H9 (cell line): ENCODE data around the gene ABCA7. TPM values are rescaled to one million over a fixed set of nuclear protein-coding genes. Genes with fewer than 3 reads are reported as not detected.

Experiments
- DNase-seq: peaks from one replicate; pipeline ENCODE4 v3.0.0-alpha.2; 2017
- H2AFZ ChIP-seq: one replicate; pipeline ENCODE4 v1.6.1; 2013; ENCODE audit warnings: mild to moderate bottlenecking, low read length, control low read depth, moderate library complexity
- H2AK5ac ChIP-seq: 2 replicates; pipeline ENCODE4 v1.6.1; 2013; ENCODE audit warnings: low read length, control low read depth, mixed read lengths; ENCODE audit not compliant: insufficient read length
- H2BK120ac ChIP-seq: one replicate; pipeline ENCODE4 v1.6.1; 2013; ENCODE audit warnings: low read depth, mild to moderate bottlenecking, low read length, control low read depth, inconsistent platforms; ENCODE audit not compliant: poor library complexity, severe bottlenecking
- H2BK12ac ChIP-seq: 2 replicates; pipeline ENCODE4 v1.6.1; 2013; ENCODE audit warnings: low read length, control low read depth, mixed read lengths, low read depth; ENCODE audit not compliant: insufficient read length
- H2BK15ac ChIP-seq: 2 replicates; pipeline ENCODE4 v1.6.1; 2013; ENCODE audit warnings: low read depth, low read length, control low read depth
- H2BK20ac ChIP-seq: one replicate; pipeline ENCODE4 v1.6.1; 2013; ENCODE audit warnings: low read depth, mild to moderate bottlenecking, low read length, control low read depth, inconsistent platforms; ENCODE audit not compliant: poor library complexity, severe bottlenecking
- H2BK5ac ChIP-seq: 2 replicates; pipeline ENCODE4 v1.6.1; 2013; ENCODE audit warnings: low read length, control low read depth, mixed read lengths; ENCODE audit not compliant: insufficient read length
- H3K14ac ChIP-seq: 2 replicates; pipeline ENCODE4 v1.6.1; 2013; ENCODE audit warnings: low read length, control low read depth; ENCODE audit not compliant: insufficient read depth
- H3K18ac ChIP-seq: 2 replicates; pipeline ENCODE4 v1.6.1; 2013; ENCODE audit warnings: low read depth, mild to moderate bottlenecking, mixed read lengths, low read length, control low read depth; ENCODE audit not compliant: insufficient read length
- H3K23ac ChIP-seq: 2 replicates; pipeline ENCODE4 v1.6.1; 2013; ENCODE audit warnings: low read length, control low read depth, mixed read lengths, low read depth; ENCODE audit not compliant: insufficient read length
- H3K23me2 ChIP-seq: 2 replicates; pipeline ENCODE4 v1.6.1; 2013; ENCODE audit warnings: low read depth, mild to moderate bottlenecking, mixed read lengths, low read length, control low read depth; ENCODE audit not compliant: insufficient read length, poor library complexity, severe bottlenecking
- H3K27ac ChIP-seq: 2 replicates; pipeline ENCODE4 v1.5.1; 2013; ENCODE audit warnings: low read length, control low read depth, mixed read lengths, low read depth; ENCODE audit not compliant: insufficient read length
- H3K27me3 ChIP-seq: 2 replicates; pipeline ENCODE4 v1.6.1; 2013; ENCODE audit warnings: low read length, control low read depth, inconsistent platforms; ENCODE audit not compliant: insufficient read depth
- H3K4ac ChIP-seq: 2 replicates; pipeline ENCODE4 v1.6.1; 2013; ENCODE audit warnings: low read depth, mild to moderate bottlenecking, control low read depth, inconsistent platforms, low read length, moderate library complexity
- H3K4me1 ChIP-seq: 2 replicates; pipeline ENCODE4 v1.6.1; 2013; ENCODE audit warnings: low read length, control low read depth, inconsistent platforms; ENCODE audit not compliant: insufficient read depth
- H3K4me2 ChIP-seq: 2 replicates; pipeline ENCODE4 v1.6.1; 2013; ENCODE audit warnings: low read length, control low read depth, mixed read lengths; ENCODE audit not compliant: insufficient read length, insufficient read depth
- H3K56ac ChIP-seq: 2 replicates; pipeline ENCODE4 v1.6.1; 2013; ENCODE audit warnings: low read depth, mild to moderate bottlenecking, mixed read lengths, low read length, control low read depth; ENCODE audit not compliant: insufficient read length
- H3K79me1 ChIP-seq: 2 replicates; pipeline ENCODE4 v1.6.1; 2013; ENCODE audit warnings: low read depth, mild to moderate bottlenecking, moderate library complexity, low read length, control low read depth, inconsistent platforms; ENCODE audit not compliant: insufficient read depth, poor library complexity, severe bottlenecking
- H3K79me2 ChIP-seq: 2 replicates; pipeline ENCODE4 v1.6.1; 2013; ENCODE audit warnings: low read length, control low read depth, inconsistent platforms; ENCODE audit not compliant: insufficient read depth
- H3K9ac ChIP-seq: 2 replicates; pipeline ENCODE4 v1.6.1; 2013; ENCODE audit warnings: low read length, control low read depth, mixed read lengths; ENCODE audit not compliant: insufficient read length; ENCODE audit errors: extremely low read depth
- H3K9me3 ChIP-seq: one replicate; pipeline ENCODE4 v1.6.1; 2013; ENCODE audit warnings: low read depth, low read length, inconsistent platforms; ENCODE audit not compliant: control insufficient read depth
- H3T11ph ChIP-seq: one replicate; pipeline ENCODE4 v1.6.1; 2013; ENCODE audit warnings: mild to moderate bottlenecking, low read length, control low read depth, inconsistent platforms
- H4K20me1 ChIP-seq: one replicate; pipeline ENCODE4 v1.6.1; 2013; ENCODE audit not compliant: control insufficient read depth, insufficient read length, insufficient read depth
- H4K5ac ChIP-seq: 2 replicates; pipeline ENCODE4 v1.6.1; 2013; ENCODE audit warnings: low read depth, mild to moderate bottlenecking, mixed read lengths, low read length, control low read depth; ENCODE audit not compliant: insufficient read length
- H4K8ac ChIP-seq: replicated peaks from 2 replicates; pipeline ENCODE4 v1.6.1; 2013; ENCODE audit warnings: low read length, control low read depth, mixed read lengths, low read depth; ENCODE audit not compliant: insufficient read length
- H4K91ac ChIP-seq: 2 replicates; pipeline ENCODE4 v1.6.1; 2013; ENCODE audit warnings: low read depth, mild to moderate bottlenecking, moderate library complexity, mixed read lengths, low read length, control low read depth; ENCODE audit not compliant: insufficient read length
- H3K27ac Mint-ChIP-seq, 3 experiments: 2 replicates in 2 of 3; 3 replicates in 1 of 3; pipeline ENCODE4 v1.8.0; 2020 to 2021; ENCODE audit warnings: mixed read lengths in 3 of 3, mild to moderate bottlenecking in 1 of 3, moderate library complexity in 1 of 3
- H3K27me3 Mint-ChIP-seq: 2 replicates; pipeline ENCODE4 v1.8.0; 2021; ENCODE audit warnings: low read depth, mild to moderate bottlenecking, moderate library complexity, mixed read lengths
- H3K36me3 Mint-ChIP-seq, 3 experiments: 2 replicates in 2 of 3; 3 replicates in 1 of 3; pipeline ENCODE4 v1.8.0; 2020 to 2021; ENCODE audit warnings: low read depth in 3 of 3, mixed read lengths in 3 of 3; ENCODE audit not compliant: insufficient read depth in 1 of 3
- H3K4me1 Mint-ChIP-seq, 2 experiments: 2 replicates each; pipeline ENCODE4 v1.8.0; 2020; ENCODE audit warnings: mixed read lengths in 2 of 2
- H3K4me3 Mint-ChIP-seq, 2 experiments: 2 replicates in 1 of 2; 3 replicates in 1 of 2; pipeline ENCODE4 v1.8.0; 2020 to 2021; ENCODE audit warnings: mild to moderate bottlenecking in 2 of 2, mixed read lengths in 2 of 2, moderate library complexity in 1 of 2
- H3K9me3 Mint-ChIP-seq, 2 experiments: 2 replicates in 1 of 2; 3 replicates in 1 of 2; pipeline ENCODE4 v1.8.0; 2020; ENCODE audit warnings: mild to moderate bottlenecking in 2 of 2, mixed read lengths in 2 of 2, moderate library complexity in 1 of 2
- WGBS: extraction: QIAGEN DNeasy Blood & Tissue Kit; methylation state at CpG from one replicate; pipeline ENCODE4 v1.1.7; 2013; ENCODE audit warnings: missing lambda C conversion rate, low lambda C conversion rate, mixed read lengths; ENCODE audit not compliant: insufficient read length; ENCODE audit errors: extremely low coverage; 5-methylcytosine and 5-hydroxymethylcytosine counted together
- total RNA-seq: library from RNA; stranded (reverse); gene quantifications from 2 replicates; pipeline ENCODE4 v1.2.1, GENCODE V29; 2021
- TF ChIP-seq, protein P1 (sequence below): fragments of 200-600 bp; sonication (generic); conservative IDR thresholded peaks from 3 replicates; pipeline ENCODE4 v1.8.0; 2021; ENCODE audit warnings: antibody characterized with exemption, mild to moderate bottlenecking

Gene ABCA7
- total RNA-seq, 1 experiment from 2014 or later, result 34.6 TPM

DNA sequence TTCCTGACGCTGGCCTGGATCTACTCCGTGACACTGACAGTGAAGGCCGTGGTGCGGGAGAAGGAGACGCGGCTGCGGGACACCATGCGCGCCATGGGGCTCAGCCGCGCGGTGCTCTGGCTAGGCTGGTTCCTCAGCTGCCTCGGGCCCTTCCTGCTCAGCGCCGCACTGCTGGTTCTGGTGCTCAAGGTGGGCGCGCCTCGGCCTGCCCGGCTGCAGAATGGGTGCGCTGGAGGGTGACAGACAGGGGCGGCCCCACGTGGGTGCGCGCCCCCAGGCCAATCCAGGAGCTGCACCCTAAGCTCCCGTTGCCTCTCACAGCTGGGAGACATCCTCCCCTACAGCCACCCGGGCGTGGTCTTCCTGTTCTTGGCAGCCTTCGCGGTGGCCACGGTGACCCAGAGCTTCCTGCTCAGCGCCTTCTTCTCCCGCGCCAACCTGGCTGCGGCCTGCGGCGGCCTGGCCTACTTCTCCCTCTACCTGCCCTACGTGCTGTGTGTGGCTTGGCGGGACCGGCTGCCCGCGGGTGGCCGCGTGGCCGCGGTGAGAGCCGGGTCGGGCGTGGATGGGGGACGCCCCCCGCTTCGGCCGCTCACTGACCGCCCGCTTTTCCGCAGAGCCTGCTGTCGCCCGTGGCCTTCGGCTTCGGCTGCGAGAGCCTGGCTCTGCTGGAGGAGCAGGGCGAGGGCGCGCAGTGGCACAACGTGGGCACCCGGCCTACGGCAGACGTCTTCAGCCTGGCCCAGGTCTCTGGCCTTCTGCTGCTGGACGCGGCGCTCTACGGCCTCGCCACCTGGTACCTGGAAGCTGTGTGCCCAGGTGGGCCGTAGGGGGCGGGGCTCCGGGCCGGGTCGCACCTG, 7.2 kb downstream of the ABCA7 start:
- Histone ChIP-seq H3K14ac (no peak overlapping the region; the same call in 1 of the 2 replicates), H3T11ph (no peak overlapping the region), H4K5ac (no peak overlapping the region), H4K8ac (no peak overlapping the region), H4K20me1 (no peaks in the 10 kb centered on the region), H2BK120ac (no peak overlapping the region), H3K23ac (no peak overlapping the region), H3K27ac (no peak overlapping the region), H3K9ac (no peak overlapping the region), H3K56ac (no peak overlapping the region), H2BK5ac (no peak overlapping the region), H3K79me1 (no peaks in the 10 kb centered on the region), H4K91ac (no peak overlapping the region), H3K4me1 (no peaks in the 10 kb centered on the region; the same call in 1 of the 2 replicates), H2BK12ac (no peak overlapping the region), H3K23me2 (no peaks in the 10 kb centered on the region), H2BK15ac (no peak overlapping the region), H3K4me2 (no peak overlapping the region), H3K18ac (no peak overlapping the region), H3K4ac (no peak overlapping the region), H2AFZ (no peak overlapping the region), H3K27me3 (no peaks in the 10 kb centered on the region), H3K79me2 (no peaks in the 10 kb centered on the region), H3K9me3 (no peaks in the 10 kb centered on the region), H2BK20ac (no peak overlapping the region), H2AK5ac (no peak overlapping the region)
- no CpG with 5 or more reads among the region's 77 CpGs for WGBS
- H3K27me3 Mint-ChIP-seq, result no peaks in the 10 kb centered on the region
- H3K9me3 Mint-ChIP-seq, result no peaks in the 10 kb centered on the region
- peaks cover 2 to 15% of the 10 kb centered on the region in 2 experiments; a peak in 3 of 4 replicates for H3K4me1 Mint-ChIP-seq
- peak; percentile 36 for DNase-seq
- H3K27ac Mint-ChIP-seq, result no peak overlapping the region
- peaks cover 0 to 12% (median 2%) of the 10 kb centered on the region in 3 experiments; a peak in 2 of 7 replicates for H3K36me3 Mint-ChIP-seq
- no peak overlapping the region for H3K4me3 Mint-ChIP-seq
- TF ChIP-seq, protein P1, sequence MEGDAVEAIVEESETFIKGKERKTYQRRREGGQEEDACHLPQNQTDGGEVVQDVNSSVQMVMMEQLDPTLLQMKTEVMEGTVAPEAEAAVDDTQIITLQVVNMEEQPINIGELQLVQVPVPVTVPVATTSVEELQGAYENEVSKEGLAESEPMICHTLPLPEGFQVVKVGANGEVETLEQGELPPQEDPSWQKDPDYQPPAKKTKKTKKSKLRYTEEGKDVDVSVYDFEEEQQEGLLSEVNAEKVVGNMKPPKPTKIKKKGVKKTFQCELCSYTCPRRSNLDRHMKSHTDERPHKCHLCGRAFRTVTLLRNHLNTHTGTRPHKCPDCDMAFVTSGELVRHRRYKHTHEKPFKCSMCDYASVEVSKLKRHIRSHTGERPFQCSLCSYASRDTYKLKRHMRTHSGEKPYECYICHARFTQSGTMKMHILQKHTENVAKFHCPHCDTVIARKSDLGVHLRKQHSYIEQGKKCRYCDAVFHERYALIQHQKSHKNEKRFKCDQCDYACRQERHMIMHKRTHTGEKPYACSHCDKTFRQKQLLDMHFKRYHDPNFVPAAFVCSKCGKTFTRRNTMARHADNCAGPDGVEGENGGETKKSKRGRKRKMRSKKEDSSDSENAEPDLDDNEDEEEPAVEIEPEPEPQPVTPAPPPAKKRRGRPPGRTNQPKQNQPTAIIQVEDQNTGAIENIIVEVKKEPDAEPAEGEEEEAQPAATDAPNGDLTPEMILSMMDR, result no peak
